ENCODE data around the gene MYADM.

- TF ChIP-seq YY1 (IDR thresholded peaks at IDR 0.05; ENCODE audit: insufficient read depth, insufficient read length) (no peak), ZNF274 (IDR thresholded peaks at IDR 0.05; ENCODE audit: low read depth, low read length) (no peak)
Observed at GRCh38 chr19:53898166-53898565, 30.5 kb downstream of the MYADM start.

All from NT2/D1 (cell line).